Activated CD8-positive, alpha-beta memory T cell treated with anti-CD3 and anti-CD28 coated beads, Interleukin-2, amount 50 U/mL, for 24 hours (primary cell): ENCODE data around the gene DLG4.

ENCODE experiments used
- DNase-seq: peaks from one replicate; pipeline ENCODE4 v3.0.0-alpha.2; 2020; ENCODE audit errors: extremely low read depth

DLG4 gene

GRCh38 chr17:7229504-7229903 is 9.9 kb upstream of the DLG4 start:
- no peak for DNase-seq

DNA sequence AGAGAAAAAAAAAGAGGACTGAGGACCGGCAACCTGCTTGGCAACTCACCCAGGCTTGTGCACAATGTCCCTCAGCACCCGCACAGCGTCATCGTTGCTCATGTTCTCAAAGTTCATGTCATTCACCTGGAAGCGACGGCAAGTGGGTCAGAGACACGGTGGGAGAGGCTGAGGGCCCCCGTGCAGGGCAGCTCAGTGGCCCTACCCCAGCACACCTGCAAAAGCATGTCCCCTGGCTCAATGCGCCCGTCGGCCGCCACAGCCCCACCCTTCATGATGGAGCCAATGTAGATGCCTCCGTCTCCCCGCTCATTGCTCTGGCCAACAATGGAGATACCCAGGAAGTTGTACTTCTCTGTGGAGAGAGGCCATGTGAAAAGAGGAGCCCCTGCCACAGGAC is 9.3 kb upstream of the DLG4 start:
- no peak for DNase-seq

GRCh38 chr17:7226721-7227710 is 7.4 kb upstream of the DLG4 start:
- DNase-seq = no peak

DNA sequence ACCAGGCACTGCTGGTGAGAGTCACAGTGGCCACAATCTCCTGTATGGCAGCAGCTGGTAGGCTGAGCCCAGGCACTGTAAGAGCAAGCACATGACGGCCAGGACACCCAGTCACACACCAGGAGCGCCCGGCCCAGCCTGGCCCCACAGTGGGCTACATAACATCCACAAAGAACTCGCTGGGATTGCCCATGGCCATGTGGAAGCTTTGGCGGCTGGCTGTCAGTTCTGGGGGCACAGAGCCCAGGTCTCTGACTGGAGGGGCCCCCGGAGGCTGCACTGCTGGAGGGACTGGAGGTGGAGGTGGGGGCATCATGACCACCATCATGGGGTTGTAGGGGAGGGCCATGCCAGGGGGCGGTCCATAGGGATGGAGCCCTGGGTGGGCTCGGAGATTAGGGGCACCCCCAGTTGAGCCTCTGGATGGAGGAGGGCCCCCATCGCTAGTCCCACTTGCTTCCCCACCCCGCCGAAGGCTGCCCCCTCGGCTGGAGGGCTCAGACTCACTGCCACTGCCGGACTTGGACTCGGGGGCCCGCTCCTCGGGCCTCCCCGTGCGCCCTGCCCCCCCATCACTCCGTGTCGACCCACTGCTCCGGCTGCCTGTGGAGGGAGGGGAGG is 6.2 kb upstream of the DLG4 start:
- no peak for DNase-seq

- DNase-seq = no peak
Observed at GRCh38 chr17:7224661-7225111, 5.0 kb upstream of the DLG4 start.

DNA sequence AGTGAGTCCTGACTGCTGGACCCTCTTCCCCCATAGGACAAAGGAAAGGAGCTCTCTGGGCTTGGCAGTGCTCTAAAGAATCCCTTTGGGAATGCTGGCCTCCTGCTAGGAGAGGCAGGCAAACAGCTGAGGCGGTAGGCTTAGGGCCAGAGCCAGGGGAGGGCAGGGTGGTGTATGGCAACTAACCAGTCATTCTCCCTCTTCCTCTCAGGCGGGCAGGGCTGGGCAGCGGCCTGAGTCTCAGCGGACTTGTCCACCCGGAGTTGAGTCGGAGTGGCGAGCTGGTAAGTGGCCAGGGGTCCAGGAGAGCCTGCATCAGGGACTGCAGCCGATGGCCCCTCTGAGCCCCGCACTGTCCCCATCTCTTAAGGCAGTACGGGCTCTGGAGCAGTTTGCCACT is 4.5 kb upstream of the DLG4 start:
- DNase-seq = no peak

DNA sequence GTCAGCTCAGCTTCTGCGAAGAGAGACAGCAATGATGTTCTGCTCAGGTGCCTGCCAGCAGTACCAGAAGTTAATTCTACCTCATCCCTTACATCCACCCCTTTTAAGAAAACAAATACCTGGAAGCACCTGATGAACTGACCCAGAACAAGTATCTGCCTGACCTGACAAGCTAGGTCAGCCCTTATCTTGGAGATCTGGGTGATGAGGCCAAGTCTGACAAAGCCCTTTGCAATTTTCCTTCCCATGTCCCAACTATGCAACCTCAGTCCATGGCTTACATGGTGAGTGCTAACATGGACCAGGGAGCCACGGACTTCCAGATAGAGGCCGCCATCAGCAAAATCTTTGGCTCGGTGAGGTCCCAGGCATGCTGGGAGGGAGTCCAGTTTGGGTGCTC is 3.7 kb upstream of the DLG4 start:
- no peak for DNase-seq

DNA sequence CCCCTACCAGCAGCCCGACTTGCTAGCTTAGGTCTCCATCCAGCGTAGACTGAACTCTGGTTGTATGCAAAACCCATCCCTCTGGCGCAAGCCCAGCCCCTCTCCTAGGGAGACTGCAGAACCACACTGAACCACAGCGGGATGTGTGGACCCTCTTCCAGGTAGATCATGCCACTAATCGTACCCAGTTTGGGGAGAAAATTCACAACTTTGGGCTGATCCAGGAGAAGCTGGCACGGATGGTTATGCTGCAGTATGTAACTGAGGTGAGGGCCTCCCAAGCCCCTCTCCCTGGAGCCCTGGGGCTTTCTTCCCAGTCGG is 3.3 kb upstream of the DLG4 start:
- DNase-seq = no peak

GRCh38 chr17:7222093-7222971 is 2.7 kb upstream of the DLG4 start:
- DNase-seq = no peak

- no peak for DNase-seq
Observed at GRCh38 chr17:7221278-7222092, 1.8 kb upstream of the DLG4 start.

DNA sequence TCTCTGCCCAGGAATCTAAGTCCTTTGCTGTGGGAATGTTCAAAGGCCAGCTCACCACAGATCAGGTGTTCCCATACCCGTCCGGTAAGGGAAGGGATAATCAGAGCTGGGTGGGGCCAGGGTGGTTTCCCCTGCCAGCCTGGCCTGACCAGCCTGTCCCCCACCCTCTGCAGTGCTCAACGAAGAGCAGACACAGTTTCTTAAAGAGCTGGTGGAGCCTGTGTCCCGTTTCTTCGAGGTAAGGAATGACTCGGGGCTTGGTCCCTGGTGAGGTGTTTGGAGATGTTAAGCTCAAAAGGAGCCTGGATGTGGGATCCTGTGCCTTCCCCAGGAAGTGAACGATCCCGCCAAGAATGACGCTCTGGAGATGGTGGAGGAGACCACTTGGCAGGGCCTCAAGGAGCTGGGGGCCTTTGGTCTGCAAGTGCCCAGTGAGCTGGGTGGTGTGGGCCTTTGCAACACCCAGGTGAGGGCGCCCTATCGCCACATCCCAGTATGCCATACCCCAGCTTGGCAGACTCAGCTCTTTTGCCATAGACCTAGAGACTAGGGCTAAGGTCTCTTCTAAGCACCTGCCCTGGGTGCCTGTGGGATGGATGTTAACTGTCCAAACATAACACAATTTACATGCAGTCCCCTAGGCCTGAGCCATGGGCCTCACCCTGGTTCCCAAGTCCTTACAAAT is 1.1 kb upstream of the DLG4 start:
- no peak for DNase-seq

DNA sequence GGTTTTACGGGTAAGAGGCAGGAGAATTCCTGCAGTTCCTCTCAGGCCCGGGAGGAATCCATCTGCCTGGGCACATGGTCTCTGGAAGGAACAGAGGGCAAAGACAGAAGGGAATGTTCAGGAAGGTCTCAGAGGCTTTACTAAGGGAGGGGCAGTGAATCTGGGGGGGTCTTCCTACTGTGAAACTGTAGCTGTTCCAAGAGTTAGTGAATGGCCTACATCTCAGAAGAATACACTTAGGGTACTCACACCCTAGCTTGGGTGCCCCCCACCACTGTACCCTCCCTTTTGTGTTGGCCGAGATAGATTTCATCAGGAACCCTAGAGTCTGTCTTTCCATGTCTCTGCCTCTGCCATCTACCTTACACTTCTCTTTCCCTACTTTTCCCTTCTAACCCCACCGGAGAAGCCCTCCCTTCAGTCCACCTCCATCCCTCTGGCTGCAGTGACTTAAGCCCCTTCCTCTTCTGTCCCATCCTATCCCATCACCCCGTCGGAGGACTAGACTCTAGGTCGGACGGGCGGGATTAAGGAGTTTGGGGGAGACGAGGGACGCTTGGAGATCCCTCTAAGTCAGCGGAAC is 316 bp downstream of the DLG4 start:
- no peak for DNase-seq

- no peak for DNase-seq
Observed at GRCh38 chr17:7218758-7219157, 878 bp downstream of the DLG4 start.

GRCh38 chr17:7218166-7218565 is 1.5 kb downstream of the DLG4 start:
- DNase-seq = no peak

- no peak for DNase-seq
Observed at GRCh38 chr17:7217113-7217987, 2.3 kb downstream of the DLG4 start.

GRCh38 chr17:7216242-7217112 is 3.2 kb downstream of the DLG4 start:
- no peak for DNase-seq

DNA sequence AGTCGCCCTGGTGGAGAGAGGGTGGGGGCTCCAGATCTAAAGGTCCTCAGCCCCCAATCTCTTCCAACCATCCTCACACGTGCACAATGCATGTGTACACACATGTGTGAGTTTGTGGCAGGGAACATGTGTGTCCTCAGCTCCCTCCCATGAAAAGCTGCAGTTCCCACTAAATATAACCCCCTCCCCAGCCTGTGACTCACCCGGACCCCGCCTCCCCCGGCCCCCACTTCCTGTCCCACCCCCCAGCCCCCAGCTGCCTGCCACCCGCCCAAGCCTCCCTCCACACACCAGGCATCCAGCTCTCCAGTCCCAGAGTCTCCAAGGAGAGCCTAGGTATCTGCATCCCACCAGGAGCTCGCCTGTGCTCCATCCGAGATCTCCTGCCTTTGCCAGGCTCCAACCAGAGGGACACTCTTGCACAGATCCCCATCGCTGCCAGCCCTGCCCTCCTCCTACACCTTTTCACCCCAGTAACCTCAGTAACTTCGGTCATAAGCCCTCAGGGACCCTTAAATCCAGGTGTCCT is 3.9 kb downstream of the DLG4 start:
- DNase-seq = no peak

- no peak for DNase-seq
Observed at GRCh38 chr17:7215136-7215638, 4.4 kb downstream of the DLG4 start.
